Measurements from ENCODE around the gene TTC27. TPM values are rescaled to one million over a fixed set of nuclear protein-coding genes. Genes with fewer than 3 reads are reported as not detected.

Gene TTC27
- polyA plus RNA-seq, 3 donors: 4.0 to 4.8 (median 4.4) TPM

DNA sequence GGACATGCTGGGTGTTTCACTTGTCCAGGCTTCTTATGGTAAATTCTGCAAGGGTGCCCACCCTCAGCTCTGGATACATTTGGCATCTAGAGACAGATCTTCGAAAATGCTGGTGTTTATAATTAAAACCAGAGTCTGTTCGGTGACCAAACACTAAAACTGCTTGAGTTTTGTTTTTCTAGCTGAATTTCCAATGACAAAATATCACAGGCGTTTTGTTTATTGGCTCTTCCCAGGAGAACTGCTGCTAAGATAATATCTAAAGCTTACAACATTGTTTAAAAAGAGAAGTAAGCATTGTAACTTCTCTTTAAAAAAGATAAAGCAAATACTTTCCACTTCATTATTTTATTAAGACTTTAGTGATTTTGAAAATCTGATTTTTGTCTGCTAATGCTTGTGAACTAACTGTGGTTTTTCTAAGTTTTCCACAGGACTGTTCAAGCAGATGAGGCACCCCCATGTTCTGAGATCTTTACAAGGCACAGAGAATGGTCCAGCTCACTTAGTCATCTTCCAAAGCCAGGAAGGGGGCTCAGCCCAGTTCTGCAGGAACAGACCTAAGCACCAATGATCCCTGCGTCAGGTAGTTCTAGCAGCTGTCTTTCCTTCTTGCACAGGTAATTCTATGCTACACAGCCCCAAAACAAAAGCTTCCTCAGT is 224.1 kb downstream of the TTC27 start:
- no peaks in the 10 kb centered on the region for H3K4me1 Mint-ChIP-seq
- Histone ChIP-seq H2AFZ (ENCODE audit: insufficient read depth, low read depth, low read length, poor library complexity, severe bottlenecking) (no peak overlapping the region), H3K9me3 (replicated peaks in 1 of 2; ENCODE audit: control insufficient read depth in 1 of 2, insufficient read depth in 1 of 2, low read length in 2 of 2) (no peaks in the 10 kb centered on the region), H4K20me1 (ENCODE audit: insufficient read depth, low read length) (no peaks in the 10 kb centered on the region), H3K4me3 (replicated peaks in 1 of 3; ENCODE audit: low read depth in 2 of 3, low read length in 3 of 3) (no peak overlapping the region), H3K36me3 (replicated peaks in 1 of 2; ENCODE audit: control insufficient read depth in 1 of 2, insufficient read depth in 2 of 2, low read length in 2 of 2) (no peaks in the 10 kb centered on the region), H3K79me2 (ENCODE audit: insufficient read depth, low read length) (no peaks in the 10 kb centered on the region), H3K9ac (ENCODE audit: insufficient read depth, low read length, poor library complexity, severe bottlenecking) (no peak overlapping the region), H3K27me3 (ENCODE audit: control insufficient read depth in 2 of 2, insufficient read depth in 2 of 2, low read length in 2 of 2) (no peaks in the 10 kb centered on the region), H3K4me2 (replicated peaks; ENCODE audit: extremely low read depth, low read length, poor library complexity, severe bottlenecking) (no peak overlapping the region), H3K4me1 (ENCODE audit: control insufficient read depth in 1 of 2, insufficient read depth in 2 of 2, low read length in 2 of 2) (no peaks in the 10 kb centered on the region), H3K27ac (ENCODE audit: low read depth in 1 of 2, low read length in 2 of 2) (no peak overlapping the region)
- no peaks in the 10 kb centered on the region for H3K36me3 Mint-ChIP-seq
- no CpG with 5 or more reads among the region's 4 CpGs for WGBS (ENCODE audit: insufficient coverage)
- no peak overlapping the region for H3K4me3 Mint-ChIP-seq
- no peak for DNase-seq
- peaks cover 0 to 4% (median 0%) of the 10 kb centered on the region in 3 donors for H3K27me3 Mint-ChIP-seq (ENCODE audit: low read depth in 3 of 3)
- intact Hi-C loops (cut with micrococcal nuclease): no loop called here
- TF ChIP-seq, protein P1, sequence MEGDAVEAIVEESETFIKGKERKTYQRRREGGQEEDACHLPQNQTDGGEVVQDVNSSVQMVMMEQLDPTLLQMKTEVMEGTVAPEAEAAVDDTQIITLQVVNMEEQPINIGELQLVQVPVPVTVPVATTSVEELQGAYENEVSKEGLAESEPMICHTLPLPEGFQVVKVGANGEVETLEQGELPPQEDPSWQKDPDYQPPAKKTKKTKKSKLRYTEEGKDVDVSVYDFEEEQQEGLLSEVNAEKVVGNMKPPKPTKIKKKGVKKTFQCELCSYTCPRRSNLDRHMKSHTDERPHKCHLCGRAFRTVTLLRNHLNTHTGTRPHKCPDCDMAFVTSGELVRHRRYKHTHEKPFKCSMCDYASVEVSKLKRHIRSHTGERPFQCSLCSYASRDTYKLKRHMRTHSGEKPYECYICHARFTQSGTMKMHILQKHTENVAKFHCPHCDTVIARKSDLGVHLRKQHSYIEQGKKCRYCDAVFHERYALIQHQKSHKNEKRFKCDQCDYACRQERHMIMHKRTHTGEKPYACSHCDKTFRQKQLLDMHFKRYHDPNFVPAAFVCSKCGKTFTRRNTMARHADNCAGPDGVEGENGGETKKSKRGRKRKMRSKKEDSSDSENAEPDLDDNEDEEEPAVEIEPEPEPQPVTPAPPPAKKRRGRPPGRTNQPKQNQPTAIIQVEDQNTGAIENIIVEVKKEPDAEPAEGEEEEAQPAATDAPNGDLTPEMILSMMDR (IDR thresholded peaks at IDR 0.05): no peak
- H3K9me3 Mint-ChIP-seq: peaks cover 0 to 5% (median 4%) of the 10 kb centered on the region in 7 donors
- no peak overlapping the region for H3K27ac Mint-ChIP-seq

DNA sequence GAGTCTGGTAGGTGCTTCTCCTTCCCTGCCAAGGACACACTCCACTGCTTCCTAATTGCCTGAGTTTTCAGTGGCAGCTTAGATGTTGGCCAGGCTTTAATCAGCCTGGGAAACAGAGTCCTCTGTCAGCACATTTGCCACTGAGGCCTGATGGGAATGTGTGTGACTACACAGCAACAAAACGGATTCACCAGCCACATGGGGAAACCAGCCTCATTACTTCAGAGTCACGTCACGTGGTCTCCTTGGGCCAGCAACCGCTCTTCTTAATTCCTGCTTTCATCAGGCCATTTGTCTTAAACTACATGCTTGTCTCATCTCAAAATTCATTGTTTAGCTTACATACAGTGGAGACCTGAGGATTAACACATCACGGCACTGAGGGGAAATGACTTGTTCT is 225.0 kb downstream of the TTC27 start:
- WGBS (ENCODE audit: insufficient coverage): 95% methylated on average over 4 of the region's 5 CpGs
- no peak overlapping the region for H3K27ac Mint-ChIP-seq

More for the DNA sequence above, 225.0 kb downstream of the TTC27 start:
- H3K27me3 Mint-ChIP-seq (ENCODE audit: low read depth in 3 of 3): peaks cover 0 to 4% (median 0%) of the 10 kb centered on the region in 3 donors
- Histone ChIP-seq H3K9me3 (replicated peaks in 1 of 2; ENCODE audit: control insufficient read depth in 1 of 2, insufficient read depth in 1 of 2, low read length in 2 of 2) (no peaks in the 10 kb centered on the region), H3K4me1 (ENCODE audit: control insufficient read depth in 1 of 2, insufficient read depth in 2 of 2, low read length in 2 of 2) (no peaks in the 10 kb centered on the region), H3K9ac (ENCODE audit: insufficient read depth, low read length, poor library complexity, severe bottlenecking) (no peak overlapping the region), H3K27me3 (ENCODE audit: control insufficient read depth in 2 of 2, insufficient read depth in 2 of 2, low read length in 2 of 2) (no peaks in the 10 kb centered on the region), H3K27ac (ENCODE audit: low read depth in 1 of 2, low read length in 2 of 2) (no peak overlapping the region), H3K4me3 (replicated peaks in 1 of 3; ENCODE audit: low read depth in 2 of 3, low read length in 3 of 3) (no peak overlapping the region), H2AFZ (ENCODE audit: insufficient read depth, low read depth, low read length, poor library complexity, severe bottlenecking) (no peak overlapping the region), H3K4me2 (replicated peaks; ENCODE audit: extremely low read depth, low read length, poor library complexity, severe bottlenecking) (no peak overlapping the region), H3K79me2 (ENCODE audit: insufficient read depth, low read length) (no peaks in the 10 kb centered on the region), H3K36me3 (replicated peaks in 1 of 2; ENCODE audit: control insufficient read depth in 1 of 2, insufficient read depth in 2 of 2, low read length in 2 of 2) (no peaks in the 10 kb centered on the region), H4K20me1 (ENCODE audit: insufficient read depth, low read length) (no peaks in the 10 kb centered on the region)
- H3K9me3 Mint-ChIP-seq: peaks cover 0 to 1% (median 0%) of the 10 kb centered on the region in 7 donors
- intact Hi-C loops (cut with micrococcal nuclease): no loop called here
- no peak for DNase-seq
- TF ChIP-seq, protein P1 (IDR thresholded peaks at IDR 0.05): no peak
- no peaks in the 10 kb centered on the region for H3K36me3 Mint-ChIP-seq
- H3K4me3 Mint-ChIP-seq: no peak overlapping the region
- no peaks in the 10 kb centered on the region for H3K4me1 Mint-ChIP-seq
